Measurements from ENCODE around the gene PLCL2.

Gene PLCL2

DNA sequence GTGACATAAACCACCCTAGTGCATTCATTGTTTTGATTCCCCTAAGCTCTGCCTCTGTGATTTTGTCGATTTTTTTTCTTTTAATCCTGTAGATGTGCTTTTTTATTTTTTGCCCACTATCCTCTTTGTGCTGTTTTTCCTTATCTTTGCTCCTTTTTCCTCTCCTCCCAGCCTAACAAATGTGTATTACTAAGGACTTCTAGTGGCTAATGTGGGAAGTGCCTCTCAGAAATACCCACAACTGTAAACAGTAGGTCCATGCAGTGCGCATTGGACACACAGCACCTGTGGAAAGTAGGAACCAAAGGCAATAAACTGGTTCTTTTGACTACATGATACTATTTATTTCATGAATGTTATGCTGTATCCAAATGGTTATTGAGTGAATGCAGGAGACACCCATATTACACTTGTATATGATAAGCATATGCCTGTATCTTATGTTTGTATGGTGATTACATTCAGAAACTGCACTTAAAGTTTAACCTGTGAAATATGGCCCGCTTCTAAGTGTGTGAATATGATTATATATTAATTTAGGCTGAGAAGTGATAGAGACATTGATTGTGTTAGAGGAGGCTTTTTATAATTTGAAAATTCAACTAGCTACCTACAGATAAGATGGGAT lies 147.8 kb downstream of the PLCL2 start:
- H3K36me3 ChIP-seq (ENCODE audit: insufficient read depth, low read length) = no peaks in the 10 kb centered on the region
- DNase-seq (ENCODE audit: low read depth, low spot score) = no peak
- no peak overlapping the region for H3K4me3 ChIP-seq
- H3K9me3 ChIP-seq (ENCODE audit: low read depth, low read length) = no peaks in the 10 kb centered on the region
- TF ChIP-seq FOXP2 (optimal IDR thresholded peaks at IDR 0.05; ENCODE audit: control extremely low read depth, extremely low read length, insufficient read depth) (no peak), POLR2AphosphoS5 (IDR thresholded peaks at IDR 0.05; ENCODE audit: borderline replicate concordance, low read depth, low read length) (no peak), EZH2 (IDR thresholded peaks at IDR 0.05) (no peak)
- no peak overlapping the region for H3K27ac ChIP-seq
- H3K9ac ChIP-seq (ENCODE audit: insufficient read length) = no peak overlapping the region

DNA sequence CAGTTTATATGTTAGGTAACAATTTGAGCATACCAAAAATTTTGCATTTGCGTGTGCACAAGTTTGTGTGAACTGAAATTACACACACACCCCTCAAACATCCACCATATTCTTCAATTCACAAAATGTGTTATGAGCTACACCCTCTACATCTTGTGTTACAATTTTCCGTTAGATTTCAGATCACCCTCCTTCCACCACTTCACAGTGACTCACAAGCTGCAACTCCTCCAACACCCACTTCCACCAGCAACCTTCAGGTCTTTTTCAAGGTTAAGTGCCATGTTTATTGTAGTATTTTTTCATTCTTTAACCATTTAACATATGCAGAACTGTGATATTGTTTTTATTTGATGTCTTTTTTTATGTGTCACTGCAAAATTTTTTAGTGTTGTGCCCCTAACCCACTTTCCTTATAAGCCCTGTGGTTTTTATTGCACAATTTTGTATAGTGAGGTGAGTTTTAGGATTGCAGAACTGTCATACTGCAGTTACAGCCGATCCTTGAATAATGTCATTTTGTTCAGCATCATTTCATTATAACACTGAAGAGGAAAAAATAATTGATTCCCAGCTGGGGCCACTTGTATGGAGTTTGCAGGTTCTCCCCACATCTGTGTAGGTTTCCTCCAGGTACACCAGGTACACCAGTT lies 148.9 kb downstream of the PLCL2 start:
- Histone ChIP-seq H3K9me3 (ENCODE audit: low read depth, low read length) (no peaks in the 10 kb centered on the region), H3K4me3 (no peak overlapping the region), H3K36me3 (ENCODE audit: insufficient read depth, low read length) (no peaks in the 10 kb centered on the region), H3K27ac (no peak overlapping the region), H3K9ac (ENCODE audit: insufficient read length) (no peak overlapping the region)
- DNase-seq (ENCODE audit: low read depth, low spot score) = no peak
- TF ChIP-seq POLR2AphosphoS5 (IDR thresholded peaks at IDR 0.05; ENCODE audit: borderline replicate concordance, low read depth, low read length) (no peak), EZH2 (IDR thresholded peaks at IDR 0.05) (no peak), FOXP2 (optimal IDR thresholded peaks at IDR 0.05; ENCODE audit: control extremely low read depth, extremely low read length, insufficient read depth) (no peak)

DNA sequence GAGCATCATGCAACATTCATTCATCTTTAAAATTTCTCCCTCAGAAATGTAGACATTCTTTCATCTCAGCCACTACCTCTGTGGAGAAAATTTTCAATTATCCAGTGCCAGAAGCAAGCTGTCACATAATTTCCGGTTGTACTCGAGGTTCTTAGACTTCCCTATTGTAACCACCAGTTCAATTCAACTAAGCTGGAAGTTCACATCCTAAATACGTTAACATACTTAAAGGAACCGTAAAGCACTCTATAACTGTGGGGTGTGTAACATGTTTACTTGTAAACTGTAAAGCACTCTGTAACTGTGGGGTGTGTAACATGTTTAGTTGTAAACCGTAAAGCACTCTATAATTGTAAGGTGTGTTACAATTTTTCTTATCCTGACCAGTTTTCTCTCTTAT lies 150.3 kb downstream of the PLCL2 start:
- DNase-seq (ENCODE audit: low read depth, low spot score) = no peak
- Histone ChIP-seq H3K27ac (no peak overlapping the region), H3K36me3 (ENCODE audit: insufficient read depth, low read length) (no peaks in the 10 kb centered on the region), H3K4me3 (no peak overlapping the region), H3K9me3 (ENCODE audit: low read depth, low read length) (no peaks in the 10 kb centered on the region), H3K9ac (ENCODE audit: insufficient read length) (no peak overlapping the region)
- TF ChIP-seq EZH2 (IDR thresholded peaks at IDR 0.05) (no peak), POLR2AphosphoS5 (IDR thresholded peaks at IDR 0.05; ENCODE audit: borderline replicate concordance, low read depth, low read length) (no peak), FOXP2 (optimal IDR thresholded peaks at IDR 0.05; ENCODE audit: control extremely low read depth, extremely low read length, insufficient read depth) (no peak)

DNA sequence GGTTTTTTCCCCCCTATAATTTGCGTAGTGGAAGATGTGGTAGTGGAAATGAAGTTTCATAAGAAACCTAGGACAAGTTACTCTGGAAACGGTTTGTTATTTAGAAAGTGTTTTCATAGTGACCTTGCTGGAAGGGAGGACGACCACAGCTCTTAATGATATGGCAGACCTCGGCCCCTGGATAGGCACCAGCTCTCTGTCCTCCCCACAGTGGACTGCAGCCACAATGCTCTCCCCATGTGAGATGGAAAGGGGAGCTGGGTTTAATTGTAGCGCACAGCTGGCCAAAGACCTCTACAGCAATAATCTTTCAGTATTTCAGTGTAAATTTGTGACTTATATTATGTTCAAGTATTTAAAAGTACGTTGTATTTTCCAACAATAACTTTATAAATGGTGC lies 151.2 kb downstream of the PLCL2 start:
- TF ChIP-seq EZH2 (IDR thresholded peaks at IDR 0.05) = no peak
- no peak for TF ChIP-seq POLR2AphosphoS5 (IDR thresholded peaks at IDR 0.05; ENCODE audit: borderline replicate concordance, low read depth, low read length)
- no peak for TF ChIP-seq FOXP2 (optimal IDR thresholded peaks at IDR 0.05; ENCODE audit: control extremely low read depth, extremely low read length, insufficient read depth)
- Histone ChIP-seq H3K27ac (no peak overlapping the region), H3K36me3 (ENCODE audit: insufficient read depth, low read length) (no peaks in the 10 kb centered on the region), H3K4me3 (no peak overlapping the region), H3K9ac (ENCODE audit: insufficient read length) (no peak overlapping the region), H3K9me3 (ENCODE audit: low read depth, low read length) (no peaks in the 10 kb centered on the region)
- no peak for DNase-seq (ENCODE audit: low read depth, low spot score)

DNA sequence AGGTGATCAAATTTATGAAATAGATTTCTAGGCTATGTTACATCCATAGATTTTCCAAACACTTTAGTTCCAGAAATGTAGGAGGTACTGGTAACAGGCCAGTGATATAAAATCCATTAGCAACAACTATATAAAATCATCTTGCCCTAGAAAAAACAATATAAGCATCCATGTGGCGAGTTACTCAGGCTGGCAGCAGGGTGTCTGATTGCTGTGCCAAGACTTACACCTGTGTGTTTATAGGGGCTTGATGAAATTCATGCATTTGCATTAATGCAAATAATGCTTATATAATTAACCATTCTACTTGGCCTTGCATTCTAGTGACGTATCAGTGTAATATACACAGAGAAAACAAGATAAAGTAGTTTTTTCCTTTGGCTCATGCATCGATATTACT lies 153.4 kb downstream of the PLCL2 start:
- Histone ChIP-seq H3K4me3 (no peak overlapping the region), H3K36me3 (ENCODE audit: insufficient read depth, low read length) (no peaks in the 10 kb centered on the region), H3K9me3 (ENCODE audit: low read depth, low read length) (no peaks in the 10 kb centered on the region), H3K27ac (no peak overlapping the region), H3K9ac (ENCODE audit: insufficient read length) (no peak overlapping the region)
- DNase-seq (ENCODE audit: low read depth, low spot score) = no peak
- TF ChIP-seq EZH2 (IDR thresholded peaks at IDR 0.05) = no peak
- TF ChIP-seq FOXP2 (optimal IDR thresholded peaks at IDR 0.05; ENCODE audit: control extremely low read depth, extremely low read length, insufficient read depth) = no peak
- no peak for TF ChIP-seq POLR2AphosphoS5 (IDR thresholded peaks at IDR 0.05; ENCODE audit: borderline replicate concordance, low read depth, low read length)

DNA sequence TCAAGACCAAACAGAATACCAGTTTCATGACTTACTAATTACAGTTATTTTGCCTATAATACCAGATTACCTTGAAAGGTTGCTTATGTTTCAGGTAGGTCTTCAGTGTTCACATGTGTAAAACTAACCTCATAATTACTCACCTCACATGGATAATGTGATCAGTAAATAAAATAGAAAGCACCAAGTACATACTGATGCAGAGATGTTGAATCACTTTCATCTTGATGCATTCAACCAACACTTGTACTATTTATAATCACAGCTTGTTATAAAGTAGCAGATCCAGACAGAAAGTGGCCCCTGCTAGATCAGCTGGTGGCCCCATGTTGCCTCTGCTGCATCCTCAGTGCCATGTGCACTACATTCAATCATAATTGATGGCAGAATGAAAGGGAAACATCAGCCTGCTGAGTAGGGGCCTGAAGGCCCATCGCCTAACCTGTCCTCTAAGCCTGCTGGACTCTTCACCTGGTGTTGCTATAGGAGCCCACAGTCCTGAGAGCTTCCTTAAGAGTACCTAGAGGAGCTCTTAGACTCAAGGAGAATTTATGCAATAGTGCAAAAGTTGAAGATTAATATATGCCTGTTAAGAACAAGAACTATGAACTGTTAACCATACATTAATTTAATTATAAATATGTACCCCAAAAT lies 154.3 kb downstream of the PLCL2 start:
- H3K9me3 ChIP-seq (ENCODE audit: low read depth, low read length) = no peaks in the 10 kb centered on the region
- H3K9ac ChIP-seq (ENCODE audit: insufficient read length) = no peak overlapping the region
- no peaks in the 10 kb centered on the region for H3K36me3 ChIP-seq (ENCODE audit: insufficient read depth, low read length)
- H3K27ac ChIP-seq = no peak overlapping the region
- TF ChIP-seq FOXP2 (optimal IDR thresholded peaks at IDR 0.05; ENCODE audit: control extremely low read depth, extremely low read length, insufficient read depth) (no peak), EZH2 (IDR thresholded peaks at IDR 0.05) (no peak), POLR2AphosphoS5 (IDR thresholded peaks at IDR 0.05; ENCODE audit: borderline replicate concordance, low read depth, low read length) (no peak)
- DNase-seq (ENCODE audit: low read depth, low spot score) = no peak
- H3K4me3 ChIP-seq = no peak overlapping the region

DNA sequence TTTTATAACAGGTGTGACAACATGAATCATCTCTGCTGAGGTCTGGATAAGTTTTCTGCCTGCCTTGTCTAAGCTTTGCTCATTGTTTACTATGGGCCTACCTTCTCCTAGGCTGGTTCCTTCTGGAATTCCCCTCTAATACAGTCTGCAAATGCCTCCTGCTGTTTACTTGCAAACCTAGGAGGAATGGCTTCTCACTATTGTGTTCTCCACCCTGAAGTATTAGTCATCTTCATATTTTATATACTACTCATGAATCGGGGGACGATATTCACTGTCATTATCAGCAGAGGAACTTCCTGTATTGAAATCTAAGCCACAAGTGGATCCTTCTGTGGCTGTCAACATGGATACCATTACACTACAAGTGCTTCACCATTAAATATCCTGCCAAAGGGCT lies 154.8 kb downstream of the PLCL2 start:
- TF ChIP-seq EZH2 (IDR thresholded peaks at IDR 0.05) (no peak), POLR2AphosphoS5 (IDR thresholded peaks at IDR 0.05; ENCODE audit: borderline replicate concordance, low read depth, low read length) (no peak), FOXP2 (optimal IDR thresholded peaks at IDR 0.05; ENCODE audit: control extremely low read depth, extremely low read length, insufficient read depth) (no peak)
- H3K9me3 ChIP-seq (ENCODE audit: low read depth, low read length) = no peaks in the 10 kb centered on the region
- DNase-seq (ENCODE audit: low read depth, low spot score) = no peak

DNA sequence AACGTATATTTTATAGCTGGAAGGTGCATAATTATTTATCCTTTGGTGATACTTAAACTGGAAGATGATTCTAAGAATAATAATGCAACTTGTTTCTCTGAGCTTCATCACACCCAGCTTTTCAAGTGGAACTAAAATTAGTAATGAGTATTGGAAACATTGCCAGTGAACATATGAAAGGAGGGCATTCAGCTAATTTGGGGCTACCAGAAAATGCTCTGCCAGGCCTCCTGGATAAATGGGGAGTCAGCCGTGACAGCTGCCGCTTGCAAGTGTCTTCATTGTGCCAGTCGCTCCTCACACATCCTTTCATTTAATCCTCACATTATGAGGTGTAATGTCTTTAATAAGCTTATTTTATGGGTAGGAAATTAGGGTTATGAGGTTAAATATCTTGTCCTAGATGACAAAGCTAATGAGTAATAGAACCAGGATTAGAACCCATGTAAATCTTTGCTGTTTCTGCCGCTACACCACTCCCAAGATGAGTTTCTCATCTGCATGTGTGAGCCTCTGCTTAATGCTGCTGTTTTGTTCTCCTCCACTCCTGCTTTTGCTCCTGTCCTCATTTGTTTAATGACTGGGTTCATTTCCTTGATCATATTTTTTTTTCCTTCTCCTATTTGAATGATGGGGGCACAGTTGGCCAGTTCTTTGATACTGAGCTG lies 155.7 kb downstream of the PLCL2 start:
- DNase-seq (ENCODE audit: low read depth, low spot score) = no peak
- no peak overlapping the region for H3K27ac ChIP-seq
- no peaks in the 10 kb centered on the region for H3K36me3 ChIP-seq (ENCODE audit: insufficient read depth, low read length)
- no peak overlapping the region for H3K9ac ChIP-seq (ENCODE audit: insufficient read length)
- no peak for TF ChIP-seq POLR2AphosphoS5 (IDR thresholded peaks at IDR 0.05; ENCODE audit: borderline replicate concordance, low read depth, low read length)
- TF ChIP-seq FOXP2 (optimal IDR thresholded peaks at IDR 0.05; ENCODE audit: control extremely low read depth, extremely low read length, insufficient read depth) = no peak
- no peak for TF ChIP-seq EZH2 (IDR thresholded peaks at IDR 0.05)
- no peaks in the 10 kb centered on the region for H3K9me3 ChIP-seq (ENCODE audit: low read depth, low read length)
- H3K4me3 ChIP-seq = no peak overlapping the region

More for the DNA sequence above, 154.8 kb downstream of the PLCL2 start:
- Histone ChIP-seq H3K27ac (no peak overlapping the region), H3K9ac (ENCODE audit: insufficient read length) (no peak overlapping the region), H3K4me3 (no peak overlapping the region), H3K36me3 (ENCODE audit: insufficient read depth, low read length) (no peaks in the 10 kb centered on the region)

All from SK-N-MC (cell line).